SK-N-SH treated with all-trans-retinoic acid at 6 μM for 48 hours (cell line): Measurements from ENCODE around the gene CHST13.

Experiments used
- ARNTL ChIP-seq: fragments of 450-650 bp; formaldehyde crosslinking; IDR thresholded peaks from 2 replicates; pipeline ENCODE4 v1.5.0; 2020; ENCODE audit warnings: low read depth, mild to moderate bottlenecking, moderate library complexity, borderline replicate concordance
- BACH2 ChIP-seq: fragments of 250-450 bp; sonication (Bioruptor Pico); IDR thresholded peaks from 2 replicates; pipeline ENCODE4 v1.9.0; 2021; ENCODE audit warnings: mild to moderate bottlenecking, borderline replicate concordance
- CREB5 ChIP-seq: fragments of 250-450 bp; sonication (Bioruptor Pico); IDR thresholded peaks from 2 replicates; pipeline ENCODE4 v1.5.1; 2020; ENCODE audit warnings: low read depth, mild to moderate bottlenecking, moderate library complexity
- CSRNP3 ChIP-seq: fragments of 250-450 bp; sonication (Bioruptor Pico); IDR thresholded peaks from 2 replicates; pipeline ENCODE4 v1.5.1; 2021; ENCODE audit warnings: mild to moderate bottlenecking, moderate library complexity
- ISL1 ChIP-seq: fragments of 250-450 bp; sonication (Bioruptor Pico); IDR thresholded peaks from 2 replicates; pipeline ENCODE4 v2.1.2; 2022; ENCODE audit warnings: mild to moderate bottlenecking, moderate library complexity
- PATZ1 ChIP-seq: fragments of 250-450 bp; sonication (Bioruptor Pico); IDR thresholded peaks from 2 replicates; pipeline ENCODE4 v1.8.0; 2020; ENCODE audit warnings: mild to moderate bottlenecking, moderate library complexity, borderline replicate concordance
- POU6F1 ChIP-seq: fragments of 250-450 bp; sonication (Bioruptor Pico); IDR thresholded peaks from 2 replicates; pipeline ENCODE4 v1.8.0; 2021; ENCODE audit warnings: low read depth, mild to moderate bottlenecking, moderate library complexity, borderline replicate concordance
- SNAI2 ChIP-seq: fragments of 250-450 bp; sonication (Bioruptor Pico); IDR thresholded peaks from 2 replicates; pipeline ENCODE4 v1.5.0; 2020; ENCODE audit warnings: mild to moderate bottlenecking, moderate library complexity
- TCF4 ChIP-seq: fragments of 250-450 bp; sonication (Bioruptor Pico); IDR thresholded peaks from 2 replicates; pipeline ENCODE4 v1.8.0; 2021; ENCODE audit warnings: mild to moderate bottlenecking, moderate library complexity, borderline replicate concordance
- TOX ChIP-seq: fragments of 250-450 bp; sonication (Bioruptor Pico); IDR thresholded peaks from 2 replicates; pipeline ENCODE4 v1.8.0; 2021; ENCODE audit warnings: mild to moderate bottlenecking, moderate library complexity, borderline replicate concordance
- ZC3H10 ChIP-seq: fragments of 250-450 bp; sonication (Bioruptor Pico); IDR thresholded peaks from 2 replicates; pipeline ENCODE4 v1.5.1; 2021; ENCODE audit warnings: mild to moderate bottlenecking, moderate library complexity
- ZNF565 ChIP-seq: fragments of 450-650 bp; formaldehyde crosslinking; conservative IDR thresholded peaks from 2 replicates; pipeline ENCODE4 v1.5.0; 2020; ENCODE audit warnings: low read depth, mild to moderate bottlenecking, moderate library complexity
- ZNF70 ChIP-seq: fragments of 450-650 bp; formaldehyde crosslinking; IDR thresholded peaks from 2 replicates; pipeline ENCODE4 v1.5.0; 2020; ENCODE audit warnings: mild to moderate bottlenecking, moderate library complexity
- ZNF8 ChIP-seq: fragments of 450-650 bp; formaldehyde crosslinking; IDR thresholded peaks from 2 replicates; pipeline ENCODE4 v1.5.0; 2020; ENCODE audit warnings: mild to moderate bottlenecking, moderate library complexity

- TF ChIP-seq ZC3H10 (CRISPR knock-in tag) (no peak), TOX (CRISPR knock-in tag) (no peak), ARNTL (CRISPR knock-in tag) (no peak), TCF4 (CRISPR knock-in tag) (no peak), ZNF70 (CRISPR knock-in tag) (no peak), ZNF565 (CRISPR knock-in tag) (no peak), SNAI2 (CRISPR knock-in tag) (no peak), PATZ1 (CRISPR knock-in tag) (no peak), CSRNP3 (no peak), POU6F1 (CRISPR knock-in tag) (no peak), ZNF8 (CRISPR knock-in tag) (no peak), BACH2 (no peak), CREB5 (CRISPR knock-in tag) (no peak), ISL1 (CRISPR knock-in tag) (no peak)
These were observed 38.9 kb downstream of the CHST13 start for GRCh38 chr3:126562737-126563276.
